IPS DF 4.7 (cell line): Measurements from ENCODE around the gene GLP1R.
"Not testable (repeated sequence)": the region's sequence is repeated elsewhere in the genome, so short reads cannot be mapped to it uniquely, and the experiment has no call there.

ENCODE experiments used
- DNase-seq: peaks from one replicate; pipeline ENCODE4 v3.0.0-alpha.2; 2013; ENCODE audit warnings: low spot score; ENCODE audit errors: extremely low read depth

The GLP1R gene

DNA sequence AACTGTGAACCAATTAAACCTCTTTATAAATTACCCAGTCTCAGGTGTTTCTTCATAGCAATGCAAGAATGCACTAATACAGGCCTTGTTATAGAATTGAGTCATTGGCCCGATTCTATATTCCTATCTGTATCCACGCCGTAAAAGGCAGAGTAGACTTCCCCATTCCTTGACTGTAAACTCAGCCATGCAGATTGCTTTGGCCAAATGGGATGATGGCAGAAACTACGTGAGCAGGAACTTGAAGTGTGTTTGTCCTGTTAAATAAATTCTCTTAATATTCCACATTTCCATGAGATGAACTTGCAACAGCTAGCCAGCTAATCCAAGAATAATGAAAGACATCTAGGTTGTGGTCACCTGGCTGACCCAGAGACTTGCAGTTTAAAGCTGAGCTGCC is 70.3 kb downstream of the GLP1R start:
- DNase-seq, result no peak

DNA sequence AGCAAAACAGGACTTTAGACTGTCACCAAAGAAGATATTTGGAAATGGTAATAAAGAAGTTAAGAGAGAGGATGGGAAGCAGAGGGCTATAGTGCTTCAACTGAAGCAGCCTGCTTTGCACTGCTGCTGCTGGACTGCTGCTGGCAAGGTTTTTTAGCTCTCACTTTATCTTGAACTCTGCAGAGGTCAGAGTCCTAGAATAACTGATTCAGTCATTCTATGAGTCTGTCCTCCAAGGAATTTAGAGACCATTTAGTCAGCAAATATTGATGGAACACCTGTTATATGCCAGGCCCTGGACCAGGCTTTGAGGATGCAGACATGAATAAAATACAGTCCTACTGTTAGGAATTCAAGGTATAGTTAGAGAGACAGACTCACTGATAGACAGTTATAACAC is 75.5 kb downstream of the GLP1R start:
- DNase-seq, result no peak

DNA sequence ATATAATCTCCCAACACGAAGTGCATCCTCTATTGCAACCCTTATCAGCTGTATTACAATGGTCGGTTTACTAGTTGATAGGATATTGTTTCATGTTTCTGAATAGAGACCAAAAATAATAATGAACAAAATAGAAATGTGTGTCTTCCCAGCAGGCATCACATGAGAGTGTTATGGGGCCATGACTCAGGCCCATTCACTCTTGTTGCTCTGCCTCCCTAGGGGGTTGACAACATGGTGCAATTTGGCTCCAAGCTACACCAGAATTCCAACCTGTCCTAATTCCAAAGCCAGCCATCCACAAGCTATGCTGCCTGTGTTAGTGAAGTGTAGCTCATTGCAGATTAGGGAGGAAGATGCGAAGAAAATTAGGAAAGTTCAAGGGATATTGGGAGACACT is 79.5 kb downstream of the GLP1R start:
- DNase-seq, result no peak

DNA sequence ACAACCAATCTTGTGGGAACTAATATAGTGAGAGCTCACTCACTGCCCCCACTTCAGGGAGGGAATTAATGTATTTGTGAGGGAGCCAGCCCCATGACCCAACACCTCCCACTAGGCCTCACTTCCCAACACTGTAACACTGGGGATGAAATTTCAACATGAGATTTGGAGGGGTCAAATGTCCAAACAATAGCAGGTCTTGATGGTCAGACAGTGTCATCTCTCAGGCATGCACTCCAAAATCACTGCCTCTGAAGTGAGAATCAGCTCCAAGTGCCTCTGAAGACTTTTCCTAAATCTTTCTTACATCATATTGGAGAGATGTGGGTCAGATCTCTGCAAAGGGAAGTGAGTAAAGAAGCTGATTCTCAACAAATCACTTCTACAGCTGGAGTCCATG is 80.3 kb downstream of the GLP1R start:
- DNase-seq, result no peak

DNA sequence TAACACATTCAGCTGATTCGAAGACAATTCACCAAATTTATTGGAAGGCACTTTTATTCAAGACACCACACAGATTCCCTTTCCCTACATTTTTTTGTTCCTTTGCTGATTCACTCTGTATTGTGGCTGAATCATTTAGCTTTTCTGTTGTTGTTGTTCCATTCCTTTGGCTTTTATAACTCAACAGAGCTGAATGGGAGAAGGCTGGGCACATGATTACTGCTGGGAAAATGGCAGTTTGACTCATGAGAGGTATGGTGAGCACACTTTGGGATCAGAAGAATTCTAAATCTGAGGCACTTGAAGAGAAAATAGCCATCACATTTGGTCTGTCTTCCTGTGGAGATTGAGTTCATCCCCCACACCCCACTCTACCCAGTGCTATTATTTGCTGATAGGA is 82.1 kb downstream of the GLP1R start:
- no peak for DNase-seq

DNA sequence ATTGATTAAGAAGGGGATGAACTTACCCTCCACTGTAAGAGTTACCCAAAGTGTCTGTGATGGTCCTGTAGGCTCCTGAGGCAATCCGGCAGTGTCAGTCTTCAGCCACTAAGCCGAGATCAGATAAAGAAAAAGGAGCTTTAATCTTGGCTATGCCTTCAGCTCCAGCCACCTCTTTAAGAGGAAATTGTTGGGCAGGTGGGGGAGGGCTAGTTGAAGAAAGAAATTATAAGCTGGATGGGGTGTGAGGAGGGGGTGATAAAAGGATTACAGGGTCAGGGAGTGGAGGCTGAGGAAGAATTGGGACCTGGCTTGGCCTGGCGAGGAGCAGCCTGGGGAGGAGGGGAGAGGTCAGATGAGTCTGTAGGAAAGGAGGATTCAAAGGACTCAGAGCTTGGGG is 86.2 kb downstream of the GLP1R start:
- not testable (repeated sequence) for DNase-seq

DNA sequence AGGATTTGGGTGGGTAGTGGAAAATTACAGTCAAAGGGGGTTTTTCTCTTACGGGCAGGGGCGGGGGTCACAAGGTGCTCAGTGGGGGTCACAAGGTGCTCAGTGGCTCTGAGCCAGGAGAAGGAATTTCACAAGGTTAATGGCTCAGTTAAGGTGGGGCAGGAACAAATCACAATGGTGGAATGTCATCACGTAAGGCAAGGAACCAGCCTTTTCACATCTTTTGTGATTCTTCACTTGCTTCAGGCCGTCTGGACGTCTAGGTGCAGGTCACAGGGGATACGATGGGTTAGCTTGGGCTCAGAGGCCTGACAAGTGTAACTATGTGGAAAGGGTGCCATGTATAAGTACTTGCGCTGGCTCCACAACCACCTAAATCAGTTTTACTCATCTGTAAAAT is 87.6 kb downstream of the GLP1R start:
- DNase-seq, result not testable (repeated sequence)

DNA sequence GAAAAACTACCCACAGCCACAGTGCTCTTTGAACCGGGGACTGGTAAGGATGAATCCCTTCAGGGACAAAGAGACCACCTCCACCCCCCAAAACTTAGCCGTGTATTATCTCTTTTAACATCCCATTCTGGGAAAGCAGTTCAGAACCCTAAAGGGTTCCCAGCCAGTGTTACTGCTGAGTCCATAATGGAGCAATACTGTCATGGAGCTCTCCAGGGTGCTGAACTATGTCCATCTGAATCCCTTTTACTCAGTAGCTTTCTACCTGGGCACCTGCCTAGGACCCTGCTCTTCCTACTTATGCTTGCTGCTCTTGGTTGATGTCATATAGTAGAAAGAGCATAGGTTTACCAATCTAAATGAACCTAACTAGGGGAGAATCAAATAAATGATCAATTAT is 88.7 kb downstream of the GLP1R start:
- DNase-seq, result no peak
